ENCODE results near the gene PNMA8A. TPM values are rescaled to one million over a fixed set of nuclear protein-coding genes. Genes with fewer than 3 reads are reported as not detected.

Gene PNMA8A
- total and polyA plus RNA-seq, 10 of the 15 experiments (the other 5 are each of a cell fraction or from before 2014, with no cell fraction given): 0.02 to 0.28 (median 0.16) TPM

DNA sequence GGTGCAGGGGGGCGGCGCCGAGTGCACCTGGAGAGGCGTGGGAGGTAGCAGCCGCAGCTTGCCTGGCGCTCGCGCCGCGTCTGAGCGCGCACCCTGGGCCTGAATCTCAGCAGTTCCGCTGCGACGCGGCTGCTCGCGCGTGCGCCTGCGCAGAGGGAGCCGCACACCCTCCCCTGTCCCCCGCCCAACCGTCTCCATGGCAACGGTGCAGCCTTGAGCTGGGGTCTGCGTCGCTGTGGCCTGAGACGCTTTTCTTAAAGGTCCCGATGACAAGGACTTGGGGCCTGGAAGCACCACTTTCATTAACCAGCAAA, 24.4 kb upstream of the PNMA8A start, which contains the start of gene PNMA8B:
TSS of gene PNMA8B (minus strand) at position 82 of the 314 bp plus-strand sequence. CDS start 402 bp downstream, outside the sequence.
- TF ChIP-seq TCF12 (IDR thresholded peaks at IDR 0.05; ENCODE audit: low read depth, low read length) (0 out of 2 replicates have a peak, but pooled peaks have one; percentile 65), TCF3 (IDR thresholded peaks at IDR 0.05; ENCODE audit: borderline replicate concordance, insufficient read depth, low read depth, low read length) (0 out of 2 replicates have a peak, but pooled peaks have one; percentile 16), BMI1 (IDR thresholded peaks at IDR 0.05; ENCODE audit: borderline replicate concordance) (0 out of 2 replicates have a peak, but pooled peaks have one; percentile 25), NFYA (IDR thresholded peaks at IDR 0.05; ENCODE audit: borderline replicate concordance, low read depth, low read length) (no peak)
- ATAC-seq (no peak; the same call in 2 of the 3 replicates), FAIRE-seq (no peak), DNase-seq (ENCODE audit: low read depth, low spot score) (no peak)
- H3K79me2 ChIP-seq (ENCODE audit: control insufficient read depth, insufficient read depth, low read length): no peaks in the 10 kb centered on the region
- H3K27ac ChIP-seq (ENCODE audit: control insufficient read depth, insufficient read depth): no peak within 1 kb of the TSS
- no peaks in the 10 kb centered on the region for H4K20me1 ChIP-seq (ENCODE audit: control insufficient read depth, insufficient read depth)
- H3K4me2 ChIP-seq (ENCODE audit: control insufficient read depth, insufficient read depth): no peak within 1 kb of the TSS
- RAD21 ChIA-PET (ENCODE audit: unreplicated experiment): no interaction called here
- CTCF ChIA-PET: no interaction called here
- in situ Hi-C loops (cut with MboI) (no loop called here), intact Hi-C loops (cut with micrococcal nuclease; ENCODE audit: unreplicated experiment) (no loop called here)
- no peak within 1 kb of the TSS for H2AFZ ChIP-seq (ENCODE audit: control insufficient read depth, low read depth, low read length)
- peaks cover 13 to 23% of the 10 kb centered on the region in 2 experiments for H3K27me3 ChIP-seq (replicated peaks in 1 of 2; ENCODE audit: control insufficient read depth in 2 of 2, insufficient read depth in 2 of 2, low read length in 1 of 2)
- no peak within 1 kb of the TSS for H3K4me3 ChIP-seq
- POLR2A ChIA-PET: no interaction called here
- H3K9ac ChIP-seq (ENCODE audit: control insufficient read depth, insufficient read depth, low read length): no peak within 1 kb of the TSS
- H3K36me3 ChIP-seq (ENCODE audit: control insufficient read depth in 2 of 2, insufficient read depth in 2 of 2, low read length in 1 of 2): no peaks in the 10 kb centered on the region
- no peaks in the 10 kb centered on the region for H3K4me1 ChIP-seq (ENCODE audit: control insufficient read depth, insufficient read depth, low read length)
- 17% methylated on average over 29 of the region's 29 CpGs for WGBS (ENCODE audit: insufficient coverage, insufficient replicate concordance, low lambda C conversion rate, missing lambda C conversion rate)
- no TSS peak for BruUV-seq (replicated peaks)
- no peaks in the 10 kb centered on the region for H3K9me3 ChIP-seq (replicated peaks; ENCODE audit: control insufficient read depth, insufficient read depth, low read length)
- SMC1A ChIA-PET (ENCODE audit: uncharacterized antibody, unreplicated experiment): no interaction called here

GRCh38 chr19:46494941-46495785, 23.8 kb upstream of the PNMA8A start:
- in situ Hi-C loops (cut with MboI) (no loop called here), intact Hi-C loops (cut with micrococcal nuclease; ENCODE audit: unreplicated experiment) (no loop called here)
- ATAC-seq (no peak), DNase-seq (ENCODE audit: low read depth, low spot score) (no peak), FAIRE-seq (no peak)
- H3K4me2 ChIP-seq (ENCODE audit: control insufficient read depth, insufficient read depth): no peak overlapping the region
- H3K27ac ChIP-seq (ENCODE audit: control insufficient read depth, insufficient read depth): no peak overlapping the region
- ChIA-PET POLR2A (no interaction called here), SMC1A (ENCODE audit: uncharacterized antibody, unreplicated experiment) (no interaction called here), CTCF (no interaction called here), RAD21 (ENCODE audit: unreplicated experiment) (no interaction called here)
- no peak overlapping the region for H3K9ac ChIP-seq (ENCODE audit: control insufficient read depth, insufficient read depth, low read length)
- no peaks in the 10 kb centered on the region for H3K9me3 ChIP-seq (replicated peaks; ENCODE audit: control insufficient read depth, insufficient read depth, low read length)
- BruUV-seq (replicated peaks): no TSS peak
- H4K20me1 ChIP-seq (ENCODE audit: control insufficient read depth, insufficient read depth): no peaks in the 10 kb centered on the region
- 31% methylated on average over 48 of the region's 49 CpGs for WGBS (ENCODE audit: insufficient coverage, insufficient replicate concordance, low lambda C conversion rate, missing lambda C conversion rate)
- H2AFZ ChIP-seq (ENCODE audit: control insufficient read depth, low read depth, low read length): no peak overlapping the region
- no peak overlapping the region for H3K4me3 ChIP-seq
- H3K27me3 ChIP-seq (replicated peaks in 1 of 2; ENCODE audit: control insufficient read depth in 2 of 2, insufficient read depth in 2 of 2, low read length in 1 of 2): peaks cover 13 to 23% of the 10 kb centered on the region in 2 experiments
- H3K4me1 ChIP-seq (ENCODE audit: control insufficient read depth, insufficient read depth, low read length): no peaks in the 10 kb centered on the region
- no peaks in the 10 kb centered on the region for H3K36me3 ChIP-seq (ENCODE audit: control insufficient read depth in 2 of 2, insufficient read depth in 2 of 2, low read length in 1 of 2)
- H3K79me2 ChIP-seq (ENCODE audit: control insufficient read depth, insufficient read depth, low read length): no peaks in the 10 kb centered on the region
- TF ChIP-seq HDAC6 (IDR thresholded peaks at IDR 0.05; ENCODE audit: unreplicated experiment): no peak
- no peak for TF ChIP-seq RB1 (IDR thresholded peaks at IDR 0.05; ENCODE audit: borderline replicate concordance)
- TF ChIP-seq SKIL (IDR thresholded peaks at IDR 0.05; ENCODE audit: low read depth, poor library complexity, severe bottlenecking): no peak
- no peak for TF ChIP-seq RAD21 (IDR thresholded peaks at IDR 0.05; ENCODE audit: insufficient read depth, low read depth, low read length)
- no peak for TF ChIP-seq RCOR1 (conservative IDR thresholded peaks at IDR 0.05; ENCODE audit: low read depth, low read length)
- no peak for TF ChIP-seq CBX5 (IDR thresholded peaks at IDR 0.05; ENCODE audit: low read depth)
- no peak for TF ChIP-seq DPF2 (IDR thresholded peaks at IDR 0.05)
- TF ChIP-seq YBX1 (IDR thresholded peaks at IDR 0.05): no peak
- TF ChIP-seq USF2 (IDR thresholded peaks at IDR 0.05; ENCODE audit: borderline replicate concordance, low read depth, low read length): no peak

All from GM12878 (cell line).